Activated CD4-positive, alpha-beta T cell treated with anti-CD3 and anti-CD28 coated beads, Interleukin-2, amount 10 ng/mL, durations not matched to agents 7 days and 5 days (primary cell): ENCODE measurements around the gene TRIM52. TPM values are rescaled to one million over a fixed set of nuclear protein-coding genes. Genes with fewer than 3 reads are reported as not detected.
"Not testable (repeated sequence)": the region's sequence is repeated elsewhere in the genome, so short reads cannot be mapped to it uniquely, and the experiment has no call there.

Experiments
- CTCF ChIA-PET: fragments of 350-600 bp; sonication (Branson Sonifier 250); formaldehyde crosslinking; loops from one replicate; lab custom pipeline; 2021; ENCODE audit warnings: antibody characterized with exemption; lab: Charles Lee
- POLR2A ChIA-PET: fragments of 350-600 bp; sonication (Branson Sonifier 250); formaldehyde crosslinking; loops from one replicate; lab custom pipeline; 2021; ENCODE audit warnings: antibody characterized with exemption; lab: Charles Lee
- DNase-seq: peaks from one replicate; pipeline ENCODE4 v3.0.0-alpha.2; 2020
- H3K27ac Mint-ChIP-seq: one replicate; pipeline ENCODE4 v1.8.0; 2021; ENCODE audit warnings: mild to moderate bottlenecking, moderate library complexity, mixed read lengths
- H3K27me3 Mint-ChIP-seq: one replicate; pipeline ENCODE4 v1.8.0; 2021; ENCODE audit warnings: mixed read lengths
- H3K36me3 Mint-ChIP-seq: one replicate; pipeline ENCODE4 v1.8.0; 2021; ENCODE audit warnings: low read depth, mixed read lengths
- H3K4me1 Mint-ChIP-seq: one replicate; pipeline ENCODE4 v1.8.0; 2021; ENCODE audit warnings: mixed read lengths
- H3K4me3 Mint-ChIP-seq: one replicate; pipeline ENCODE4 v1.8.0; 2021; ENCODE audit warnings: mild to moderate bottlenecking, moderate library complexity, mixed read lengths
- H3K9me3 Mint-ChIP-seq: one replicate; pipeline ENCODE4 v1.8.0; 2021; ENCODE audit warnings: mixed read lengths
- total RNA-seq, 2 experiments: library from RNA; stranded (reverse); gene quantifications; one replicate each; pipeline ENCODE4 v1.2.3, GENCODE V29; 2021

TRIM52 gene
- 10 to 100 TPM; 29.6 to 29.9 TPM for total RNA-seq

DNA sequence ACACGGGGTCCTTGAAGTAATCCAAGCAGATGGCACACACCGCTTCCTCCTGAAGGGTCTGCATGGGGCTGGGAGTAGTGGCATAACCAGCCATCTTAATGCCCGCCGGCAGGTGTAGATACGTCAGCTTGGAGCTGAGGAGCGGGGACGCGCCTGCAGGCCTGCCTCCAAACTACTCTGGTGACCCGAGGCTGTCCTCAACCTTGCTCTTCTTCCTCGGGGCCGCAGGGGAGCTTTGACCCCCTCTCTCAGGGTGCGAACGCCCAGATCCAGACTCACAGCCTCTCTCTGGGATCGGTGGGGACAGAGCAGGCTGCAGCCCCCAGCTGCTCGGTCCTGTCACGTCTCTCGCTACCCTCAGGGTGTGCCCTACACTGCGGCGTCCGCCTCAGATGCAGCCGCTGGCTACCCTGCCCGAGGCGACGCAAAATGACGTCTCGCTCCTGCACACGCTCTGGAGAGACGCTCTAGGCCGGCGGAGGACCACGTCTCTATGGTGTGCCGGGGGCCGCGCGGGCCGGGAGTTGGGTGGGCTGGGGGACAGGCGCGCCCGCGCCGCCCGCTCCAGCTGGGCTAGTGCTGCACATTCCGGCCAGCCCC, at the start of gene TRIM52:
TRIM52 (minus strand) TSS at position 424 of the 600 bp plus-strand sequence; CDS start at position 94, 330 bp downstream.
- POLR2A ChIA-PET: interaction anchor here (0.5 to 1.3 kb wide), 3 partner anchors 37 to 430 kb away, joined by 3 to 4 read pairs (median 3); partner anchors contain the start of gene TRIM41
- Mint-ChIP-seq H3K4me1 (peaks cover 45% of the 10 kb centered on the region), H3K4me3 (peak within 1 kb of the TSS; percentile 94), H3K9me3 (no peaks in the 10 kb centered on the region), H3K27me3 (no peaks in the 10 kb centered on the region), H3K36me3 (peaks cover 44% of the 10 kb centered on the region), H3K27ac (peak within 1 kb of the TSS; percentile 95)
- CTCF ChIA-PET: interaction anchor here (0.9 to 3.2 kb wide), 9 partner anchors 9 to 87 kb away, joined by 3 to 22 read pairs (median 4); partner anchors contain the start of gene RACK1
- DNase-seq: peak; percentile 93

DNA sequence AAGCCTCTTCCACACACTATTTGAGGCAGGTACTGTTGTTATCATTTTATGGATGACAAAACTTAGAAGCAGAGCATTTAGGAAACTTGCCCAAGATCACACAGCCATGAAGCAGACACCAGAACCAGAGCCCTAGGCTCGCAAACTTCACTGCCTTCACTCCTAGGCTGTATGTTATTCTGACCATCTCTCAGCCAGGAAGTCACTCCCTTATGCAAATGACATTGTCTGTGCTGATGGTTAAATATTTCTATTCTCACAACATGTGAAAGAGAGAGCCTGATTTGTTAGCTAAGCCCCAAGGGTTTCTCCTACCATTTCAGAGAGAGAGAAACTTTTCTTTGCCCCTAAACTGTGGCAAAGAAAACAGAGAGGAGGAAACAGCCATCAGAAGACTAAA, 26.4 kb upstream of the TRIM52 start:
- CTCF ChIA-PET, H3K36me3 Mint-ChIP-seq, H3K4me3 Mint-ChIP-seq, H3K9me3 Mint-ChIP-seq, H3K27me3 Mint-ChIP-seq, H3K4me1 Mint-ChIP-seq, DNase-seq, POLR2A ChIA-PET, H3K27ac Mint-ChIP-seq: not testable (repeated sequence)

GRCh38 chr5:181285962-181286705, 25.2 kb upstream of the TRIM52 start:
- H3K4me1 Mint-ChIP-seq, POLR2A ChIA-PET, H3K9me3 Mint-ChIP-seq, H3K4me3 Mint-ChIP-seq, DNase-seq, H3K27me3 Mint-ChIP-seq, H3K36me3 Mint-ChIP-seq, H3K27ac Mint-ChIP-seq, CTCF ChIA-PET: not testable (repeated sequence)

GRCh38 chr5:181283841-181284755, 23.2 kb upstream of the TRIM52 start:
- H3K36me3 Mint-ChIP-seq, POLR2A ChIA-PET, H3K4me1 Mint-ChIP-seq, H3K4me3 Mint-ChIP-seq, H3K27me3 Mint-ChIP-seq, CTCF ChIA-PET, DNase-seq, H3K9me3 Mint-ChIP-seq, H3K27ac Mint-ChIP-seq: not testable (repeated sequence)

DNA sequence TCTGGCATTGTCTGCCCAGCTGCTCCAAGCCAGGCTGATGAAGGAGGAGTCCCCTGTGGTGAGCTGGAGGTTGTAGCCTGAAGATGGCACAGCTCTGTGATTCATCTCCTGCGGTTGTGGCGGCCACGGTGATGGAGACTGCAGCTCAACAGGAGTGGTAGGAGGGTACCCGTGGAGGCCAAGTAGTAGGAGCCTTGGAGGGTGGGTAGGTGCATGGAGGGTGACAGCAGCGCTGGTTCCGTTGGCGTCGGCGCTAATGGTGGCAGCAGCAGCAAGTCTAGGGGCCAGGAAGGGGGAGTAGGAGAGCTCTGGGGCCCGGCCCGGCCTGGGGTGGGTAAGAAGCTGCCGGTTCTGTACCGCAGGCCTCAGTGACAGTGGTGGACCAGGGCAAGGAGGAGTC, 22.4 kb upstream of the TRIM52 start:
- no peaks in the 10 kb centered on the region for H3K9me3 Mint-ChIP-seq
- DNase-seq: no peak
- H3K36me3 Mint-ChIP-seq: no peaks in the 10 kb centered on the region
- H3K4me1 Mint-ChIP-seq: no peaks in the 10 kb centered on the region
- ChIA-PET CTCF (no interaction called here), POLR2A (no interaction called here)
- H3K27ac Mint-ChIP-seq: no peak overlapping the region
- H3K27me3 Mint-ChIP-seq: no peaks in the 10 kb centered on the region
- H3K4me3 Mint-ChIP-seq: no peak overlapping the region

- Mint-ChIP-seq H3K4me1 (no peaks in the 10 kb centered on the region), H3K36me3 (no peaks in the 10 kb centered on the region), H3K27ac (no peak overlapping the region), H3K27me3 (no peaks in the 10 kb centered on the region), H3K9me3 (no peaks in the 10 kb centered on the region), H3K4me3 (no peak overlapping the region)
- POLR2A ChIA-PET: no interaction called here
- CTCF ChIA-PET: no interaction called here
- DNase-seq: no peak
Measured at GRCh38 chr5:181282874-181283273, 21.9 kb upstream of the TRIM52 start.

DNA sequence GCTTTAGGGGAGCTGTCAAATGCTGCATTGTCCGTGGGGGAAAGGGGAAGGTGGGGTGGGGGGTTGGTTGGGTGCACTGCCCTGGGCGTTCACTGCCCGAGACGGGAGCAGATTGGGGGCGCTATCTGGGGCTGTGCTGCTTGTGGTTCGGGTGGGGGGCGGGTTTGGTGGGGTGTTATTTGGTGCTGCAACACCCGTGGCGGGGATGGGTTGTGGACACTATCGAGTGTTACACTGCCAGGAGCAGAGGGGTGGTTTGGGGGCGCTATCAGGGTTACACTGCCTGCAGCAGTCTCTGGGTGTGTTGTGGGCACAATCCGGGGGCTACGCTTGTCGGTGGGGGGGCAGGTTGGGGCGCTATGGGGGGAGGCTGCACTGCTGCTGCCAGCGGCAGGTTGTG, 21.5 kb upstream of the TRIM52 start:
- H3K9me3 Mint-ChIP-seq, POLR2A ChIA-PET, H3K4me3 Mint-ChIP-seq, H3K27me3 Mint-ChIP-seq, H3K27ac Mint-ChIP-seq, DNase-seq, H3K36me3 Mint-ChIP-seq, CTCF ChIA-PET, H3K4me1 Mint-ChIP-seq: not testable (repeated sequence)

GRCh38 chr5:181281984-181282316, 21.0 kb upstream of the TRIM52 start:
- H3K27ac Mint-ChIP-seq: no peak overlapping the region
- POLR2A ChIA-PET: no interaction called here
- H3K4me1 Mint-ChIP-seq: no peaks in the 10 kb centered on the region
- H3K36me3 Mint-ChIP-seq: no peaks in the 10 kb centered on the region
- no peaks in the 10 kb centered on the region for H3K9me3 Mint-ChIP-seq
- DNase-seq: no peak
- no peak overlapping the region for H3K4me3 Mint-ChIP-seq
- CTCF ChIA-PET: no interaction called here
- no peaks in the 10 kb centered on the region for H3K27me3 Mint-ChIP-seq

- no peak overlapping the region for H3K27ac Mint-ChIP-seq
- no peaks in the 10 kb centered on the region for H3K9me3 Mint-ChIP-seq
- CTCF ChIA-PET: no interaction called here
- DNase-seq: no peak
- H3K4me1 Mint-ChIP-seq: no peaks in the 10 kb centered on the region
- POLR2A ChIA-PET: no interaction called here
- H3K27me3 Mint-ChIP-seq: no peaks in the 10 kb centered on the region
- H3K36me3 Mint-ChIP-seq: no peaks in the 10 kb centered on the region
- no peak overlapping the region for H3K4me3 Mint-ChIP-seq
Measured at GRCh38 chr5:181281077-181281983, 20.4 kb upstream of the TRIM52 start.

DNA sequence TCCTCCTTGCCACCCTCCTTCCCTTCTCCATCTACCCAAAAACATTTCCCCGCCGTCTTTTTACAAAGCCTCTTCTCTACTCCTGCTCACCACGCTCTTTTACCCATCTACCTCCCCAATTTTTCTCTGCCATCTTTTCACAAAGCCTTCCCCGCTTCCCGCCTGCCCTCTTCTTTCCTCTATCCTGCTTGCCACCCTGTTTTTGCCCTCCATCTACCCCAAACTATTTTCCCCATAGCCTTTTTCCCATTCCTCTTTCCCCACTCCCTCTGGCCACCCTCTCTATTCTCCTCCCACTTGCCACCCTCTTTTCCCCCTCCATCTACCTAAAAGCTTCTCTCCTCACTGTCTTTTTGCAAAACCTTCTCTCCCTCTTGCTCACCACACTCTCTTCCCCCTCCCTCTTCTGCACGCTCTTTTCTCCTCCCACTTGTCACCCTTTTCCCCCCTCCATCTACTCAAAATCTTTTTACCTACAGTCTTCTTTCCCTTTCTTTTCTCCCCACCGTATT, 19.4 kb upstream of the TRIM52 start:
- no peaks in the 10 kb centered on the region for H3K9me3 Mint-ChIP-seq
- DNase-seq: no peak
- no peak overlapping the region for H3K27ac Mint-ChIP-seq
- ChIA-PET CTCF (no interaction called here), POLR2A (no interaction called here)
- no peaks in the 10 kb centered on the region for H3K27me3 Mint-ChIP-seq
- H3K36me3 Mint-ChIP-seq: no peaks in the 10 kb centered on the region
- no peaks in the 10 kb centered on the region for H3K4me1 Mint-ChIP-seq
- H3K4me3 Mint-ChIP-seq: no peak overlapping the region

- H3K27ac Mint-ChIP-seq, H3K9me3 Mint-ChIP-seq, POLR2A ChIA-PET, H3K4me1 Mint-ChIP-seq, H3K4me3 Mint-ChIP-seq, H3K36me3 Mint-ChIP-seq, DNase-seq, H3K27me3 Mint-ChIP-seq: not testable (repeated sequence)
- CTCF ChIA-PET: interaction anchor here (1.5 kb wide), 1 partner anchor 13 kb away, joined by 3 read pairs; the partner anchor contains the start of gene TRIM52
Measured at GRCh38 chr5:181273433-181273744, 12.4 kb upstream of the TRIM52 start.

- H3K4me1 Mint-ChIP-seq: no peaks in the 10 kb centered on the region
- no peak overlapping the region for H3K4me3 Mint-ChIP-seq
- ChIA-PET POLR2A (no interaction called here), CTCF (no interaction called here)
- no peaks in the 10 kb centered on the region for H3K27me3 Mint-ChIP-seq
- no peak for DNase-seq
- no peaks in the 10 kb centered on the region for H3K9me3 Mint-ChIP-seq
- no peaks in the 10 kb centered on the region for H3K36me3 Mint-ChIP-seq
- H3K27ac Mint-ChIP-seq: no peak overlapping the region
Measured at GRCh38 chr5:181271081-181271480, 10.1 kb upstream of the TRIM52 start.
